Activated CD8-positive, alpha-beta memory T cell treated with anti-CD3 and anti-CD28 coated beads, Interleukin-2, amount 50 U/mL, for 1 hour (primary cell): ENCODE results near the gene GRIK5.

Experiments
- DNase-seq: peaks from one replicate; pipeline ENCODE4 v3.0.0-alpha.2; 2020; ENCODE audit errors: extremely low read depth

GRIK5 gene

DNA sequence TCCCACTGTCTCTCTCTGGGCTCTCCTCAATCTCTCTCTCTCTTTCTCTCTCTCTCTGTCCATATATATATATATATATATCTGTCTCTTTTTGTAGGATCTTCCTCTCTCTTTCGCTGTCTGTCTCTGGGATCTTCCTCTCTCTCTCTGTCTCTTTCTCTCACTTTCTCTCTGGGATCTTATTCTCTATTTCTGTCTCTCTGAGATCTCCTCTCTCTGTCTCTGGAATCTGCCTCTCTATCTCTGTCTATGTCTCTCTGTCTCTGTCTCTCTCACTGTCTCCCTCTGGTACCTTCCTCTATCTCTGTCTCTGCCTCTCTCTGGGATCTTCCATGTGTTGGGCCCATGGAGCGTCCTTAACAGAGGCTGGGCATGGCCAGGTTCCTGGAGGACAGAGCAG lies 79.4 kb downstream of the GRIK5 start:
- DNase-seq: no peak

DNA sequence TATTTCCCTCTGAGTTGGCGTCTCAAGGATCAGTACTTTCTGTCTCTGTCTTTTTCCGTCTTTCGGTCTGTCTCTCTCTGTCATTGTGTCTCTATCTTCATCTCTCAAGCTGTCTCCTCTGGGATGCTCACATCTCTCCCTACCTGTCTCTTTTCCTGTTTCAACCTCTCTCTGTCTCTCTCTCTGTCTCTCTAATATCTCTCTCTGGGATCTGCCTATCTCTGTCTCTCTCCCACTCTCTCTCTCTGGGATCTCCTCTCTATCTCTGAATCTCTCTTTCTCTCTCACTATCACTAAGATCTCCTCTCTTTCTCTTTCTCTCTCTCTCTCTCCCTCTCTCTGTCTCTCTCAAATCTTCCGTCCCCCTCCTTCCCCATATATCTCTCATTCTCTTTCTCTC lies 80.0 kb downstream of the GRIK5 start:
- DNase-seq: no peak

DNA sequence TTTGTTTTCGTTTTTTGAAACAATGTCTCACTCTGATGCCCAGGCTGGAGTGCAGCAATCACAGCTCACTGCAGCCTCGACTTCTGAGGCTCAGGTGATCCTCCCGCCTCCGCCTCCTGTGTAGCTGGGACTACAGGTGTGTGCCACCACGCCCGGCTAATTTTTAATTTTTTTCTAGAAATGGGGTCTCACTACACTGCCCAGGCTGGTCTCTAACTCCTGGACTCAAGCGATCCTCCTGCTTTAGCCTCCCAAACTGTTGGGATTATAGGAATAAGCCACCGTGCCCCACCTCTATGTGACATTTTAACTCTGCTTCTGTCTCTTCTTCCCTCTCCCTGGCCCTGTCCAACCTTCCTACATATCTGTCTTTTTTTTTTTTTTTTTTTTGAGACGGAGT lies 81.1 kb downstream of the GRIK5 start:
- no peak for DNase-seq

- DNase-seq: no peak
Observed at GRCh38 chr19:41987141-41987860, 82.7 kb downstream of the GRIK5 start.

DNA sequence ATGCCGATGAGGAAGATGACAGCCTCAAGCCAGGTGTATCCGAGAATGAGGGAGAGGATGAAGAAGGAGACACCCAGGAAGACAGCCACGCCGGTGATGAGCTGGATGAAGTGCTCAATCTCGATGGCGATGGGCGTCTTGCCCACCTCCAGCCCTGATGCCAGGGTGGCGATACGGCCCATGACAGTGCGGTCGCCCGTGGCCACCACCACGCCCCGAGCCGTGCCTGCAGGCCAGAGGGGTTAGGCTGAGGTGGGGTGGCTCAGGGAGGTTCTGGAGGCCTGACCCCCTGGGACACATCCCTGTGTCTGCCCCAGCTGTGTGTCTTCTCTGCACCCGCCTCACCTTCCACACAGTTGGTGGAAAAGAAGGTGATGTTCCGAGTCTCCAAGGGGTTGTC lies 85.0 kb downstream of the GRIK5 start:
- DNase-seq: no peak

GRCh38 chr19:41981724-41982123 lies 88.3 kb downstream of the GRIK5 start:
- DNase-seq: no peak

GRCh38 chr19:41978470-41978869 lies 91.5 kb downstream of the GRIK5 start:
- no peak for DNase-seq

DNA sequence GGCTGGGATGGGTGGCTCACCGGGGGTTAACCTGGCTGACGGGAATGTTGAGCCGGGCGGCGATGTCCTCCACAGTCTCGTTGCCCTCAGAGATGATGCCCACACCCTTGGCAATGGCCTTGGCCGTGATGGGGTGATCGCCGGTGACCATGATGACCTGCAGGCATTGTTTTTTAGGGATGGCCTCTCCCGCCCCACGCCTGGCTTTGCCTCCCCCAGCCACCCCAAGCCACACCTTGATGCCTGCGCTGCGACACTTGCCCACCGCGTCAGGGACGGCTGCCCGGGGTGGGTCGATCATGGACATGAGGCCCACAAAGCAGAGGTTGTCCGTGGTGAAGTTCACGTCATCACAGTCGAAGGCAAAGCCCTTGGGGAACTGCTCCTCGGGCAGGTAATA lies 92.1 kb downstream of the GRIK5 start:
- no peak for DNase-seq

GRCh38 chr19:41974652-41975051 lies 95.4 kb downstream of the GRIK5 start:
- no peak for DNase-seq

DNA sequence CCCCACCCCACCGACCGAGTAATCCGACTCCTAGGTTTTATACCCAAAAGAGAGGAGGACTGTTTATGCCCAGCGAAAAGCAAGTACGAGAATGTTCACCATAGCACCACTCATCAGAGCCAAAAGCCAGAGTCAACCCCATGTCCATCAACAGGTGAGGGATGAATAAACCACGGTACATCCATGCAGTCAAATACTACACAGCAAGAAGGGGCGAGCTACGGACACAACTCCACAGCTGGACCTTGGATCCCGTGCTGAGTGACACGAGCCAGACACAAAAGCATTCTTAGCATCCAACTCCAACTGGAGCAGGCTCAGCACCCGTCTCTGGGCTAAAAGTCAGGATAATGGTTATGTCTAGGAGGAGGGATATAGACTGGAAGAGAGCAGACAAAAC lies 98.6 kb downstream of the GRIK5 start:
- DNase-seq: no peak

DNA sequence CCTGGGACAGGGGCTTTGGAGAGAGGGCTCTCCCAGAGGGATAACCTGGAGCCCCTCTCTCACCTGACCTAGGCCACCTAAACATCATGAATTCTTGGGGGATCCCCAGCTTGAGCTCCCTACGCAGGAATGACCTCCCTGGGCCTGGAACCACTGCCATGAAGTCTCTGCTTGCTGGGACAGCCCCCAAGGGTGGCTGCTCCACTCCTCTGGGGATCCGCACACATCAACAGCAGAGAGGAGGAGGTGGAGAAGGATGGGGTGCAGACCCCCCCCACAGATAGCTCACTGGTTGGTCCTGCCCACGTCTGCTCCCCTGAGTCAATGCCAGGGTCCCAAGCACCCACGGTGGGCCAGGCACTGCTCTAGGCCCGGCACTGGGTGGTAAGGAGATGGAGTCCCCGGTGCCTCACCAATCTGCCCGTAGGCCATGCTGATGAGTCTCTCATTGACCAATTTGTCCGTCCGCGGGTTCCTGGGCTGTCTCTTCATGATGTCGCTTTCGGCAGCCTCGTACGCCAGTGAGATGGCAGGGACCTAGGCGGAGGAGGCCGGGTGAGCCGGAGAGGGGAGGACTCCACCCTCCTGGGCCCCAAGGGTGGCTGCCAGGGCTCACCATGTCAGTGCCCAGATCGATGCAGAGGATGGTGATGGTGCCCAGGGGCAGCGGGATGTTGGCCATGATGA lies 100.1 kb downstream of the GRIK5 start:
- no peak for DNase-seq

GRCh38 chr19:41968751-41969595 lies 101.0 kb downstream of the GRIK5 start:
- no peak for DNase-seq

DNA sequence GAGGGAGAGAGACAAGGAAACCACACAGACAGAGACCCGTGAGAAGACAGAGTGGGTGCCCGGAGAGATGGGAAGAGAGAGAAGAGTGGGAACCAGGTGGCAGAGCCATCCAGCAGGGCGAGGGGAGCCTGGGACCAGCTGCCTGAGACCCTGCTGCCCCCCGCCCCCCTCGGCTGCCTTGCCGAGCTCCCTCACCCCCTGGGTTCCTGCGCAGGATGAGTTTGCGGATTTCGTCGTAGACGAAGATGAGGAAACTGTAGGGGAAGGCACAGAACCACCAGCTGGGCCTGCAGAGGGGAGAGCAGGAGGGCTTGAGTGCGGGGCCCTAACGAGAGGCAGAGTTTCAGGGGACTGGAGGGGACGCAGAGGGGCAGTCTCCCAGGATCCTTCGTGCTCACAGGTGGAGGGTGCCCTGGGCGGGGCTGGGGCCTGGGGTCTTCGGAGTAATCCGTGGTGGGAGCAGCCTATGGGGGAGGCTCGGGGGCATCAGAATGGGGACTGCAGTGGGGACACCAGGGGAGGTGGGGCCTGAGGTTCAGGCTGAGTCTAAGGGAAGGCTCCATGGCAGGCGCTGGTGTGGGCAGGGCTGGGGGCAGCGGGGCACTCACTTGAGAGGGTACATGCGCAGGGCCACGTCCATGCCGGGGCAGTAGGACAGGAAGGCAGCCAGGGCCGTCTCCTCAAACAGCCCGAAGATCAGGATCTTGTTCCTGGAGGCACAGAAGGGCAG lies 102.8 kb downstream of the GRIK5 start:
- DNase-seq: no peak

DNA sequence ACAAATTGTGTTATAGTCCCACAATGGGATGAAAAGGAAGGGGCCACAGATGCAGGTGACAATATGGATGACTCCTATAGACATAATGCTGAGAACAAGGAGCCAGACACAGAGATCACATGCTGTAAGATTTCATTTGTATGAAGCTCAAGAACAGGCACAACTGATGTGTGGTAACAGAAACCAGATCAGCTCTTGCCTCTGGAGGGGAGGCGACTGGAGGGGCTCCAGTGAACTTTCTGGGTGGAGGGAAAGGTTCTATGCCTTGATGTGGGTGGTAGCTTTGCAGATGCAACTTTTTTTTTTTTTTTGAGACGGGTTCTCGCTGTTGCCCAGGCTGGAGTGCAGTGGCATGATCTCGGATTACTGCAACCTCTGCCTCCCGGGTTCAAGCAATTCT lies 104.9 kb downstream of the GRIK5 start:
- DNase-seq: no peak

- no peak for DNase-seq
Observed at GRCh38 chr19:41960973-41961372, 109.0 kb downstream of the GRIK5 start.

DNA sequence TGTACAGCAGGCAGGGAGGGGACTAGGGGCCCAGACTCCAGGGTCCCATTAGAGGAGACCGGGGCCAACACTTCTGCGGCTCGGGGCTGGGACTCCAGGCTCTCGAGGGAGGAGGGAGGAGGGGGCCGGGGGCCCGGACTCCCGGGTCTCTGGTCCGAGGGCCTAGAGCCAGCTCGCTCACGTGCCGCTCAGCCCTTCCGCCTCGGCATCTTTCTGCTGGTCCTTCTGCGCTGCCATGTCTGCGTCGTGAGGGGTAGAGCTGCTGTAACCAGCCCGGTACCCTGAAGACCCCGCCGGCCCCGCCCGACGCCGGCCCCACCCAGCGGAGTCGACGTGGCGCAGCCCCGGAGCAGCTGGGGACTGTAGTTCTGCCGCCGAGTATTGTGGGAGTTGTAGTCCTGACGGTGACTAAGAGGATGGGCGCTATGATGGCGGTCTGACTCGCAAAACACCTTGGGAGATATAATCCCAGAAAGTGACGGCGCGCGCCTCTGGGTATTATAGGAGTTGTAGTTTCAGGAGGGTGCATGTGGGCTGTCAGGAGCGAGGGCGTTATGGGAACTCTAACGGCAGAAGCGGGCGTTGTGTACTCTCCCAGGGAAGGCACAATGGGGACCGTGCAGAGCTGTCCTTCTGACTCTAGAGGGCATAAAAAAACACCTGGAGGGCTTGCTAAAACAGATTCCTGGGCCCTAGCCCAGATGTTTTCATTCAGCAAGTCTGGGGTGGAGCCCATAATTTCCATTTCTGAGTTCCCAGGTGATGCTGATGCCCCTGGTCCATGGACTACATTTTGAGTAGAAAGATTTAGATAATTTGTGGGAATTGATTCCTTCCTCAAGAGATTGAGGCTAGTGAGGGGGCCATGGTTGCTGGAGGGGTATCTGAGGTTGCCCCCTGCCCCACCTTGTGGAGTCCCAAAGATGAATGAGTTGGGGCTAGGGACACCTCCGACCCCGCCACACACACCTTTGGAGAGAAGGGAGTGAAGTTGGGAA lies 110.7 kb downstream of the GRIK5 start, which contains the start of gene RABAC1:
Gene RABAC1 (minus strand): TSS at position 266 of the 998 bp plus-strand sequence. CDS start 29 bp downstream, at position 237.
- DNase-seq: peak; percentile 56

DNA sequence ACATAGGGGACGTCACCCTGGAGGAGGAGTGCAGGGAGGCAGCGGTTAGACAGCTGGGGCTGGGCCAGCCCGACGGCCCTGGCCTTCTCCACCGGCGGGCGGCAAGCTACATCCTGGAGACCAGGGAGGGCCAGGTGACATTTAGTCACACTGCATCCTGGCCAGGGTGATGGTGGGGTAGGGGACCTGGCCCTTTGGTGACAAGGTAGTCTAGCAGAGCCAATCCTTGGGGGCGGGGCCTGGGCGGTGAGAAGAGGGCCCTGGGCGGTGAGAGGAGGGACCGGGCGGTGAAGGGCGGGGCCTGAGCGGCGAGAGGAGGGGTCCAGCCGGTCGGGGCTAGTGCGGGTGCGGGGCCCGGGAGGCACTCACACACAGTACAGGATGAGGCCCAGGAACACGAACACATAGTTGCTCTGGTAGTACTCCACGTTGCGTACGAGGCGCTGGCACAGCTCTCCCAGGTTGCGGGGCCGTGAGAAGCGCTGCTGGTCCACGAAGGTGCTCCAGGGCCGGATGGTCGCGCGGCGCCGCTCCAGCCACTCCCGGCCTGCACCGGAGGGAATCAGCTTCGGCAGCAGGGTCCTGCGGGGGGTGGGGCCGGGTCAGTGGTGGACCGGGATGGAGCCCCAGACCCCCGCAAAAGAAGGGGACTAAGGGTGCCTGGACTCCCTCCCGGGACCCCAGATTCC lies 111.5 kb downstream of the GRIK5 start:
- DNase-seq: peak; percentile 45

DNA sequence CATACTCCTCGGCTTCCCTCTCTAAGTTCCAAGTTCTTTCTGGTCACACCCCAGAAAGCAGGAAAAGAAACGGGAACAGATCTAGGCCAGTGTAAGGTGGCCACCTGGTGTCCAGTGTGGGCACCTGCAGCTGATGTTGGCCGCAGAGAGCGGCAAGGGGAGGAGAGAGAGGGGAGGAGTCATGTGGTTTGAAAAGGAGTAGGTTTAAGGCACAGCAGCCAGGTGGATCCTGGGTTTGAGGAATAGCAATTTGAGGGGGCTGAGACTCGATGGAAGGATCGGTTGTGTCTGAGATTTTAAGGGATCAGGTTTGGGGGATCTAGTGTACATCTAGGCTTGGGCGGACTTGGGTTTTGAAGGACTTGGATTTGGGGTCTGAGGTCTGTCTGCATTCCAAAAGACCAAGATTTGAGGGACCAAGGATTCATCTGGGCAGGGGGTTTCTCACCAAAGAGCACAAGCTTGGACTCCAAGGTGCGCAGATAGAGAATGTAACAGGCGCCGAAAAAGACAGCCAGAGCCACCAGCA lies 112.1 kb downstream of the GRIK5 start:
- no peak for DNase-seq

GRCh38 chr19:41957161-41957837 lies 112.7 kb downstream of the GRIK5 start:
- no peak for DNase-seq
